ENCODE results near the gene DRC7. TPM values are rescaled to one million over a fixed set of nuclear protein-coding genes. Genes with fewer than 3 reads are reported as not detected.

Gene DRC7
- total RNA-seq, 4 donors from 2014 or later: 0.22 to 2.1 TPM; not detected in 2

- no peak for DNase-seq (ENCODE audit: low spot score in 2 of 2)
- no peaks in the 10 kb centered on the region for H3K9me3 ChIP-seq
- no peaks in the 10 kb centered on the region for H3K4me1 ChIP-seq
- H3K4me3 ChIP-seq: no peak overlapping the region
- TF ChIP-seq CTCF (IDR thresholded peaks at IDR 0.05) (no peak), POLR2A (IDR thresholded peaks at IDR 0.05) (no peak), EP300 (IDR thresholded peaks at IDR 0.05) (no peak)
- H3K36me3 ChIP-seq: peaks cover 0 to 16% (median 0%) of the 10 kb centered on the region in 3 donors
- WGBS, 2 donors: 51 to 76% methylated on average over 3 to 5 of the region's 5 CpGs
- no peaks in the 10 kb centered on the region for H3K27me3 ChIP-seq
- H3K27ac ChIP-seq: no peak overlapping the region
Observed at GRCh38 chr16:57667048-57667525, 27.5 kb upstream of the DRC7 start.

GRCh38 chr16:57667526-57668262 lies 26.9 kb upstream of the DRC7 start:
- Histone ChIP-seq H3K4me1 (no peaks in the 10 kb centered on the region), H3K36me3 (peaks cover 0 to 11% (median 0%) of the 10 kb centered on the region in 3 donors), H3K4me3 (no peak overlapping the region), H3K27me3 (peaks cover 0 to 3% of the 10 kb centered on the region in 2 donors), H3K9me3 (no peaks in the 10 kb centered on the region), H3K27ac (no peak overlapping the region)
- 78 to 80% methylated on average over 6 to 17 of the region's 17 CpGs for WGBS, 2 donors
- TF ChIP-seq CTCF (IDR thresholded peaks at IDR 0.05) (no peak), EP300 (IDR thresholded peaks at IDR 0.05) (no peak), POLR2A (IDR thresholded peaks at IDR 0.05) (no peak)
- no peak for DNase-seq (ENCODE audit: low spot score in 2 of 2)

- H3K27ac ChIP-seq: no peak within 1 kb of the TSS
- TF ChIP-seq POLR2A (IDR thresholded peaks at IDR 0.05): no peak
- TF ChIP-seq EP300 (IDR thresholded peaks at IDR 0.05): no peak
- TF ChIP-seq CTCF (IDR thresholded peaks at IDR 0.05): no peak
Observed at GRCh38 chr16:57668263-57668571, 26.4 kb upstream of the DRC7 start, which contains the start of gene ADGRG3. TSS of gene ADGRG3 (plus strand) at chr16:57668306. CDS start at chr16:57668348, 42 bp downstream.

GRCh38 chr16:57668630-57669475 lies 25.8 kb upstream of the DRC7 start:
- no peak for TF ChIP-seq CTCF (IDR thresholded peaks at IDR 0.05)
- no peak for TF ChIP-seq POLR2A (IDR thresholded peaks at IDR 0.05)
- no peak for TF ChIP-seq EP300 (IDR thresholded peaks at IDR 0.05)
- H3K36me3 ChIP-seq: peaks cover 0 to 1% (median 0%) of the 10 kb centered on the region in 3 donors
- no peak overlapping the region for H3K27ac ChIP-seq
- H3K27me3 ChIP-seq: peaks cover 0 to 7% of the 10 kb centered on the region in 2 donors
- WGBS, 2 donors: 89 to 93% methylated on average over 20 of the region's 20 CpGs
- no peak overlapping the region for H3K4me3 ChIP-seq
- no peaks in the 10 kb centered on the region for H3K9me3 ChIP-seq
- no peaks in the 10 kb centered on the region for H3K4me1 ChIP-seq
- no peak for DNase-seq (ENCODE audit: low spot score in 2 of 2)

More at GRCh38 chr16:57668263-57668571, 26.4 kb upstream of the DRC7 start, which contains the start of gene ADGRG3:
- no peaks in the 10 kb centered on the region for H3K9me3 ChIP-seq
- 90 to 93% methylated on average over 10 to 11 of the region's 11 CpGs for WGBS, 2 donors
- H3K4me1 ChIP-seq: no peaks in the 10 kb centered on the region
- peaks cover 0 to 7% (median 0%) of the 10 kb centered on the region in 3 donors for H3K36me3 ChIP-seq
- no peak within 1 kb of the TSS for H3K4me3 ChIP-seq
- peaks cover 0 to 7% of the 10 kb centered on the region in 2 donors for H3K27me3 ChIP-seq
- no peak for DNase-seq (ENCODE audit: low spot score in 2 of 2)
